ENCODE results near the gene DCT. TPM values are rescaled to one million over a fixed set of nuclear protein-coding genes. Genes with fewer than 3 reads are reported as not detected.
A peak's percentile ranks its signal among the peaks of the same experiment; 100 is the strongest.

Gene DCT
- total RNA-seq, 6 experiments from 2014 or later: 0.10 to 0.35 (median 0.11) TPM; not detected in 2

- Histone ChIP-seq H3K27ac (no peak overlapping the region), H3K4me3 (no peak overlapping the region), H3K4me1 (no peaks in the 10 kb centered on the region), H3K9me3 (no peaks in the 10 kb centered on the region), H3K27me3 (no peaks in the 10 kb centered on the region), H3K36me3 (no peaks in the 10 kb centered on the region)
- TF ChIP-seq POLR2A (IDR thresholded peaks at IDR 0.05): no peak
- TF ChIP-seq CTCF (IDR thresholded peaks at IDR 0.05): no peak
- ATAC-seq: no peak
- DNase-seq: no peak
- intact Hi-C loops (cut with DNase I): no loop called here
Observed at GRCh38 chr13:94454334-94454733, 25.1 kb downstream of the DCT start.

GRCh38 chr13:94444826-94445225, 34.7 kb downstream of the DCT start:
- intact Hi-C loops (cut with DNase I): no loop called here
- H3K4me3 ChIP-seq: no peak overlapping the region
- no peaks in the 10 kb centered on the region for H3K36me3 ChIP-seq
- H3K9me3 ChIP-seq: no peaks in the 10 kb centered on the region
- no peaks in the 10 kb centered on the region for H3K4me1 ChIP-seq
- no peak for ATAC-seq
- H3K27ac ChIP-seq: no peak overlapping the region
- TF ChIP-seq CTCF (IDR thresholded peaks at IDR 0.05) (no peak), POLR2A (IDR thresholded peaks at IDR 0.05) (no peak)
- H3K27me3 ChIP-seq: no peaks in the 10 kb centered on the region
- no peak for DNase-seq

GRCh38 chr13:94435604-94436226, 43.8 kb downstream of the DCT start:
- Histone ChIP-seq H3K27me3 (no peaks in the 10 kb centered on the region), H3K4me1 (no peaks in the 10 kb centered on the region), H3K36me3 (no peaks in the 10 kb centered on the region), H3K9me3 (no peaks in the 10 kb centered on the region), H3K4me3 (no peak overlapping the region), H3K27ac (no peak overlapping the region)
- intact Hi-C loops (cut with DNase I): loop anchor here (5.0 to 10.0 kb wide), 2 partner anchors 179 to 182 kb away; no protein-coding TSS in a partner anchor
- TF ChIP-seq POLR2A (IDR thresholded peaks at IDR 0.05) (no peak), CTCF (IDR thresholded peaks at IDR 0.05) (peak; percentile 62 to 67 (median 64))
- ATAC-seq (peak; percentile 88 to 92 (median 91)), DNase-seq (no peak)
- WGBS (ENCODE audit: insufficient coverage, low coverage, low lambda C conversion rate, missing lambda C conversion rate): 25% methylated on average over 4 of the region's 4 CpGs

GRCh38 chr13:94433055-94433961, 46.2 kb downstream of the DCT start:
- TF ChIP-seq POLR2A (IDR thresholded peaks at IDR 0.05) (no peak), CTCF (IDR thresholded peaks at IDR 0.05) (no peak)
- ATAC-seq (peak; percentile 57 to 92 (median 76)), DNase-seq (peak in 1 of 3 donors; percentile 26)
- no peaks in the 10 kb centered on the region for H3K27me3 ChIP-seq
- WGBS (ENCODE audit: insufficient coverage, low coverage, low lambda C conversion rate, missing lambda C conversion rate): 61% methylated on average over 17 of the region's 19 CpGs
- no peak overlapping the region for H3K4me3 ChIP-seq
- no peak overlapping the region for H3K27ac ChIP-seq
- no peaks in the 10 kb centered on the region for H3K36me3 ChIP-seq
- H3K4me1 ChIP-seq: no peaks in the 10 kb centered on the region
- no peaks in the 10 kb centered on the region for H3K9me3 ChIP-seq
- intact Hi-C loops (cut with DNase I): loop anchor here in 1 of 2 donors (10.0 kb wide), 1 partner anchor 181 kb away; no protein-coding TSS in a partner anchor
